Measurements from ENCODE around the gene CLNK. TPM values are rescaled to one million over a fixed set of nuclear protein-coding genes. Genes with fewer than 3 reads are reported as not detected.
A peak's percentile ranks its signal among the peaks of the same experiment; 100 is the strongest.

The CLNK gene
- total RNA-seq, 2 experiments from 2014 or later = 2.0 TPM; not detected in 1

DNA sequence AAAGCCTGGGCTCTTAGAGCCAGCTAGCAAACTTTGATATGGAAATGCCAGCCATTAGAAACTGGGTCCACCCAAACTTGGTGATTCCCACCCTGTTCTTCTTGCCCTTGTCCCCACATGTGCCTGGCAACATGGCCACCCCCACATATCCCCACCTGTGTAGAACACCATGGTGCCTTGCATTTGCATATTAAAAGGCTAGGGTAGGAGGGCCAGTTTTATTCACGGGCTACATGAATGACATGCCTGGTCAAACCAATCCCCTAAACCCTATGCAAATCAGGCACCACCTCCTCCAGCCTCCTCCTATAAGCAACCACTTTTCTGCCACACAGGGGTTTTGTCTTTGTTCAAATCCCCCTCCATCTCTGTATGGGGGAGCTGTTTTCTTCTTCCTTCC lies 104.9 kb downstream of the CLNK start:
- no peak for DNase-seq (ENCODE audit: low spot score)
- CTCF ChIA-PET (ENCODE audit: unreplicated experiment) = no interaction called here
- Histone ChIP-seq H3K4me1 (ENCODE audit: insufficient read depth, low read length, poor library complexity, severe bottlenecking) (peaks cover 20% of the 10 kb centered on the region), H3K27ac (ENCODE audit: low read depth, low read length, poor library complexity, severe bottlenecking) (no peak overlapping the region), H3K9me3 (ENCODE audit: low read length) (no peaks in the 10 kb centered on the region), H3K9me2 (ENCODE audit: insufficient read depth, low read length) (no peaks in the 10 kb centered on the region), H4K20me1 (ENCODE audit: insufficient read depth, low read length) (no peaks in the 10 kb centered on the region), H2AFZ (ENCODE audit: low read length) (no peak overlapping the region), H3K4me3 (ENCODE audit: low read depth, low read length, poor library complexity, severe bottlenecking) (no peak overlapping the region), H3K4me2 (ENCODE audit: low read length) (no peak overlapping the region), H3K79me2 (ENCODE audit: insufficient read depth, low read depth, low read length) (no peaks in the 10 kb centered on the region), H3K36me3 (ENCODE audit: insufficient read depth, low read length) (no peaks in the 10 kb centered on the region)
- POLR2A ChIA-PET = interaction anchor here (0.6 kb wide), 2 partner anchors 25 to 28 kb away, joined by 3 to 5 read pairs; no protein-coding TSS in a partner anchor
- intact Hi-C loops (cut with micrococcal nuclease; ENCODE audit: unreplicated experiment) = loop anchor here (10.0 kb wide), 2 partner anchors 315 to 845 kb away; partner anchors contain the start of gene HS3ST1
- no TSS peak for BruUV-seq (replicated peaks)
- TF ChIP-seq, protein P1, sequence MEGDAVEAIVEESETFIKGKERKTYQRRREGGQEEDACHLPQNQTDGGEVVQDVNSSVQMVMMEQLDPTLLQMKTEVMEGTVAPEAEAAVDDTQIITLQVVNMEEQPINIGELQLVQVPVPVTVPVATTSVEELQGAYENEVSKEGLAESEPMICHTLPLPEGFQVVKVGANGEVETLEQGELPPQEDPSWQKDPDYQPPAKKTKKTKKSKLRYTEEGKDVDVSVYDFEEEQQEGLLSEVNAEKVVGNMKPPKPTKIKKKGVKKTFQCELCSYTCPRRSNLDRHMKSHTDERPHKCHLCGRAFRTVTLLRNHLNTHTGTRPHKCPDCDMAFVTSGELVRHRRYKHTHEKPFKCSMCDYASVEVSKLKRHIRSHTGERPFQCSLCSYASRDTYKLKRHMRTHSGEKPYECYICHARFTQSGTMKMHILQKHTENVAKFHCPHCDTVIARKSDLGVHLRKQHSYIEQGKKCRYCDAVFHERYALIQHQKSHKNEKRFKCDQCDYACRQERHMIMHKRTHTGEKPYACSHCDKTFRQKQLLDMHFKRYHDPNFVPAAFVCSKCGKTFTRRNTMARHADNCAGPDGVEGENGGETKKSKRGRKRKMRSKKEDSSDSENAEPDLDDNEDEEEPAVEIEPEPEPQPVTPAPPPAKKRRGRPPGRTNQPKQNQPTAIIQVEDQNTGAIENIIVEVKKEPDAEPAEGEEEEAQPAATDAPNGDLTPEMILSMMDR (conservative IDR thresholded peaks at IDR 0.05; ENCODE audit: low read length) = no peak
- TF ChIP-seq EZH2phosphoT487 (IDR thresholded peaks at IDR 0.05; ENCODE audit: borderline replicate concordance, low read depth, low read length) = no peak

DNA sequence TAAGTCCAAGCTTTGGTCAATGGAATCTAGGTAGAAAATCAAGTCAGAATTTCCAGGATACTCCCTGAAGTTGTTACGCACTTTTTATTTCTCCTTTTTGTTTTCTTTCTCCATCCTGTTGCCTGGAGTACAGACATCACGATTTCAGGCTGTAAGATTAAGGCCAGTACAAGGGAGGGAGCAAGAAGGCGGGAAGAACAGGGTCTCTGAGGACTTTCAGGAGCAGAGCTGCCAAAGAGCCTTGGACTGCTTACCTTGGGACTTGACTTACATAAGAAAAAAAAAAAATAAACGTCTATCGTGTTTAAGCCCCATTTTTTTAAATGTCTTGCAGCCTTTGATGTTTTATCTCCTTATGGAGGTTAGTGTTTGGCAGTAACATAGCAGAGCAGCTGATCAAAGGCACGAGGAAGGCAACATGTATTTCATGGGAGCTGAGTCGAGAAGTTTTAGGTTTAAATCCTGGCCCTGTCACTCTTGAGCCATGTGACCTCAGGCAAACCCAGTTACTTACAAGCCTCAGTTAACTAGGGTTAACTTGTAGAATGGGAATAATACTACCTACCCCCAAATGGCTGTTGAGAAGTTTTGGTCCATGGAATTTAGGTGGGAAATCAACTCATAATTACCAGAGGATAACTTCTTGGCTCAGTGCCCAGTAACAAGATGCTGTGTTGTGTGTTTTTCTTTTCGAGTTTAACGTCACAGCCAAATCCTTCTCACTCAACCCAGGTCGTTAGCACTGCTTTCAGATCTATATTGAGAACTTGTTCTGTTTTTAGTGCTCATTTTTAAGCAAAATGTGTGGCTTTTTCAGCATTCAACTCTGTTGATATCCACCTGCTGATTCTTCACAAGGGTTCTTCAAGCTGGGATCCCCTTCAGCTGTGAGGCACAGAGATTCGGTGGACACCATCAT lies 106.8 kb downstream of the CLNK start:
- H3K79me2 ChIP-seq (ENCODE audit: insufficient read depth, low read depth, low read length) = no peaks in the 10 kb centered on the region
- no peak for TF ChIP-seq EZH2phosphoT487 (IDR thresholded peaks at IDR 0.05; ENCODE audit: borderline replicate concordance, low read depth, low read length)
- TF ChIP-seq, protein P1 (conservative IDR thresholded peaks at IDR 0.05; ENCODE audit: low read length) = no peak
- H3K4me3 ChIP-seq (ENCODE audit: low read depth, low read length, poor library complexity, severe bottlenecking) = no peak overlapping the region
- ChIA-PET CTCF (ENCODE audit: unreplicated experiment) (interaction anchor here (1.1 kb wide), 1 partner anchor 14 kb away, joined by 4 read pairs; no protein-coding TSS in a partner anchor), POLR2A (no interaction called here)
- H3K9me3 ChIP-seq (ENCODE audit: low read length) = no peaks in the 10 kb centered on the region
- peaks cover 20% of the 10 kb centered on the region for H3K4me1 ChIP-seq (ENCODE audit: insufficient read depth, low read length, poor library complexity, severe bottlenecking)
- intact Hi-C loops (cut with micrococcal nuclease; ENCODE audit: unreplicated experiment) = no loop called here
- H2AFZ ChIP-seq (ENCODE audit: low read length) = no peak overlapping the region
- no peak overlapping the region for H3K27ac ChIP-seq (ENCODE audit: low read depth, low read length, poor library complexity, severe bottlenecking)
- H3K9me2 ChIP-seq (ENCODE audit: insufficient read depth, low read length) = no peaks in the 10 kb centered on the region
- peak overlapping the region; percentile 20; the same call in 1 of the 2 replicates for H3K4me2 ChIP-seq (ENCODE audit: low read length)
- DNase-seq (ENCODE audit: low spot score) = peak; percentile 5
- H4K20me1 ChIP-seq (ENCODE audit: insufficient read depth, low read length) = no peaks in the 10 kb centered on the region
- H3K36me3 ChIP-seq (ENCODE audit: insufficient read depth, low read length) = no peaks in the 10 kb centered on the region
- no TSS peak for BruUV-seq (replicated peaks)

DNA sequence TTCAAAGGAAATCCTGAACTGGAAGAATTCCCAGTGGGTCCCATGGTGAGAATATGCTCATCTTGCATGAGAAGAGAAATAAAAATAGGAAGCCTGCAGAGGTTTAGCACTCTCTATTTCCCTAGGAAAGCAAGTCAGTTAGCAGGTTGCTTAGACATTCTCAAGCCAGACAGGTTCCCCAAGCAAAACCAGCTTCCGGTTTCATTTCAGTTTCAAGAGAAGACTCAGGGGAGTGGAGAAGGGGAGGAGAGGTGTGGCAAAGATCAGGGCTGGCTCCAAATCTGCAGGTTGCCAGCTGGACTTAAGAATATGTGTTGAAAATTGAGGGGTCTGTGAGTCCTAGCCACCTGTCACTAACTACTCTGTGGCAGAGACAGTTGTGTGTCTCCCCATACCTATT lies 107.5 kb downstream of the CLNK start:
- intact Hi-C loops (cut with micrococcal nuclease; ENCODE audit: unreplicated experiment) = no loop called here
- no peak overlapping the region for H2AFZ ChIP-seq (ENCODE audit: low read length)
- TF ChIP-seq, protein P1 (conservative IDR thresholded peaks at IDR 0.05; ENCODE audit: low read length) = no peak
- H3K79me2 ChIP-seq (ENCODE audit: insufficient read depth, low read depth, low read length) = no peaks in the 10 kb centered on the region
- CTCF ChIA-PET (ENCODE audit: unreplicated experiment) = interaction anchor here (1.1 kb wide), 1 partner anchor 15 kb away, joined by 4 read pairs; no protein-coding TSS in a partner anchor
- no peak overlapping the region for H3K27ac ChIP-seq (ENCODE audit: low read depth, low read length, poor library complexity, severe bottlenecking)
- H3K4me3 ChIP-seq (ENCODE audit: low read depth, low read length, poor library complexity, severe bottlenecking) = no peak overlapping the region
- H4K20me1 ChIP-seq (ENCODE audit: insufficient read depth, low read length) = no peaks in the 10 kb centered on the region
- DNase-seq (ENCODE audit: low spot score) = peak; percentile 23
- POLR2A ChIA-PET = no interaction called here
- H3K4me1 ChIP-seq (ENCODE audit: insufficient read depth, low read length, poor library complexity, severe bottlenecking) = peaks cover 20% of the 10 kb centered on the region
- no peaks in the 10 kb centered on the region for H3K36me3 ChIP-seq (ENCODE audit: insufficient read depth, low read length)
- peak overlapping the region; percentile 20; the same call in 1 of the 2 replicates for H3K4me2 ChIP-seq (ENCODE audit: low read length)
- BruUV-seq (replicated peaks) = no TSS peak
- no peaks in the 10 kb centered on the region for H3K9me2 ChIP-seq (ENCODE audit: insufficient read depth, low read length)
- no peaks in the 10 kb centered on the region for H3K9me3 ChIP-seq (ENCODE audit: low read length)

Data from OCI-LY7 (cell line).